ENCODE measurements around the gene ERGIC3.

Gene ERGIC3

DNA sequence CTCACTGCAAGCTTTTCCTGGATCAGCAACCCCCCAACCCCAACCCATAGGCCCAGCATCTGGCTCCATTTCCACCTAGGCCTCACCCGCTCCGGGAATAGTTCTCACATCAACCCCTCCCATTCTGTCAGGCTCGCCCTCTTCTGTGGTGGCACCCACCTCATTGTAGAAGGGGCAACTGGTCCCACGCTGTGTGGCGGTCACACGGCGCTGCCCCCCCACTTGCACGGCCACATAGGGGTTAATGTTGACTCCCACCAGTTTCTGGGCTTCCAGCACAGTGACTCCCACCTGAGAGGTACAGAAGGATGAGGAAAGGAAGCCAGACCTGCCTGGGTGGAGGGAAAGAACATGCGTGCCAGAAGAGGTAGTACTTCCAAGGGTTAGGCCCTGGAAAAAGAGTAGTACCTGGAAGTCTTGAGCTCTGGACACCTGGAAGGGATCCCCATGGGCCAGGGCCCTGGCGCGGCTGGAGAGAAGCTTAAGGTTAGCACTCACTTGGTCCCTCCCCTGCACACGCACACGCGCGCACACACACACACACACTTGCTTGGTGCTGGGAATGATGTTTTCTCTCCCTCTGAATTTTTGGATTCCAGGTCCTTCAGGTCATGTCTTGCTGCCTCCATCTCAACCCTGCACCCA is 61.1 kb downstream of the ERGIC3 start:
- no peak for TF ChIP-seq CTCF (IDR thresholded peaks at IDR 0.05; ENCODE audit: insufficient read depth, missing control alignments)
- no peak for FAIRE-seq
- DNase-seq (ENCODE audit: insufficient read length, low spot score): no peak

DNA sequence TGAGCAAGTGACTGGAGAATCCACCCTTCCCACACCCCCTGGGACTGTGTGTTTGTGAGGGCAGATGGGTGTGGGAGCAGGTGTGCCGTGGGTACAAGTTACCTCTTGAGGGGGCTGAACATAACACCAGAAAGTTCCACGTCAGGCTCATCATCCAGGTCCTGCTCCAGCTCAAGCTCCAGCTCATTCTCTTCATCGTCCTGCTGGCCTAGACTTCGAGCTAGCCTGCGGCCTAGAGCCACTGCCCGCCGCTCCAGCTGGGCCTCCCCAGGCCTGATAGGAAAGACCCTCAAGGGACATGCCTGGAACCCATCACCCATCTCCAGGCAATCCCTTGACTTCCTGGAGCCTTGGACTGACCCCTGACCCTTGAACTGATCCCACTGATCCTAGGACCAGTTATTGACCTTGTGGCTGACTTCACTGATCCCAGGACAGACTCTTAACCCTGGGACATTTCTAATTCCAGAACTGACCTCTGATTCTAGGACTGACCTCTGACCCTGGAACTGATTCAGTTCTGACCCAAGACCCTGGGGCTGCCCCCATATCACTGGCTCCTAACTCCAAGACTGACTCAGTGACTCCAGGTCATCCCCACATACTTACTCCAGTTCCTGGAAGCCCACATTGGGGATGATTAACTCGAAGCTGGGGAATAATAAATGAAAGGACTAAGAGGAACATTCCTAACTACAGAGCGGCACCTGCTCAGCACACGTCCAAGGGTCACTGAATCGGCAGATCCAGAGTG is 62.0 kb downstream of the ERGIC3 start:
- DNase-seq (ENCODE audit: insufficient read length, low spot score) (no peak), FAIRE-seq (no peak)
- no peak for TF ChIP-seq CTCF (IDR thresholded peaks at IDR 0.05; ENCODE audit: insufficient read depth, missing control alignments)

- DNase-seq (ENCODE audit: insufficient read length, low spot score) (no peak), FAIRE-seq (no peak)
- TF ChIP-seq CTCF (IDR thresholded peaks at IDR 0.05; ENCODE audit: insufficient read depth, missing control alignments): peak; percentile 27
These were observed 62.5 kb downstream of the ERGIC3 start for GRCh38 chr20:35604449-35604747.

DNA sequence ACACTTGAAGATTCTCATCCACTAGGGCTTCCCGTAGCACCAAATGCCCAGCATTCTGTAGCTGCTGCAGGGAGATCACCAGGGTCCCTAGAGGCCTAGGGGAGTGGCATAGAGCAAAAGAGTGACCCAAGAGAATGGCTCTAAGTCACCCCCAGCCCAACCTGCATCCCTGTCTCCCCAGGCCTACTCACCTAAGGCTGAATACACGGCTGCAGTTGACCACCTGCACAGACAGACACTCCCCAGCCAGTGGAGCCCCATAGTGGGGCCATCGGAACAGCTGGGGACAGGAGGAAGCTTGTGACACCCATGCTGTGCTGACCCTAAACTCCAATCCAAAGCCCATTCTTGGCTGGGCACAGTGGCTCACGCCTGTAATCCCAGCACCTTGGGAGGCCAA is 64.2 kb downstream of the ERGIC3 start:
- FAIRE-seq (no peak), DNase-seq (ENCODE audit: insufficient read length, low spot score) (no peak)
- no peak for TF ChIP-seq CTCF (IDR thresholded peaks at IDR 0.05; ENCODE audit: insufficient read depth, missing control alignments)

Data from D721Med (cell line).